Measurements from ENCODE around the gene UBTD1. TPM values are rescaled to one million over a fixed set of nuclear protein-coding genes. Genes with fewer than 3 reads are reported as not detected.

UBTD1 gene
- total RNA-seq, 1 donor from 2014 or later = 37.5 TPM

- no peak for ATAC-seq
- TF ChIP-seq CTCF (IDR thresholded peaks at IDR 0.05) = no peak
- intact Hi-C loops (cut with DNase I) = no loop called here
Observed at GRCh38 chr10:97494863-97495506, 3.7 kb upstream of the UBTD1 start.

GRCh38 chr10:97497572-97498075 lies 1.1 kb upstream of the UBTD1 start:
- ATAC-seq (peak; percentile 35), DNase-seq (peak; percentile 88)
- TF ChIP-seq CTCF (IDR thresholded peaks at IDR 0.05) = no peak
- intact Hi-C loops (cut with DNase I) = no loop called here
- peak overlapping the region; percentile 95 for H3K27ac ChIP-seq
- peaks cover 48% of the 10 kb centered on the region for H3K4me1 ChIP-seq
- H3K36me3 ChIP-seq = peaks cover 7% of the 10 kb centered on the region
- H3K27me3 ChIP-seq = no peaks in the 10 kb centered on the region
- H3K4me3 ChIP-seq = peak overlapping the region; percentile 100
- H3K9me3 ChIP-seq = no peaks in the 10 kb centered on the region

More at GRCh38 chr10:97494863-97495506, 3.7 kb upstream of the UBTD1 start:
- no peak for DNase-seq
- peak overlapping the region; percentile 14 for H3K27ac ChIP-seq
- H3K4me3 ChIP-seq = no peak overlapping the region
- peaks cover 50% of the 10 kb centered on the region for H3K4me1 ChIP-seq
- H3K27me3 ChIP-seq = no peaks in the 10 kb centered on the region
- H3K9me3 ChIP-seq = no peaks in the 10 kb centered on the region
- H3K36me3 ChIP-seq = peaks cover 7% of the 10 kb centered on the region

- H3K27ac ChIP-seq = peak within 1 kb of the TSS; percentile 95
- ATAC-seq (peak; percentile 94), DNase-seq (peak; percentile 100)
- H3K27me3 ChIP-seq = no peaks in the 10 kb centered on the region
- TF ChIP-seq CTCF (IDR thresholded peaks at IDR 0.05) = peak; percentile 22
- H3K4me3 ChIP-seq = peak within 1 kb of the TSS; percentile 100
- peaks cover 48% of the 10 kb centered on the region for H3K4me1 ChIP-seq
- peaks cover 7% of the 10 kb centered on the region for H3K36me3 ChIP-seq
- intact Hi-C loops (cut with DNase I) = no loop called here
- no peaks in the 10 kb centered on the region for H3K9me3 ChIP-seq
Observed at GRCh38 chr10:97498076-97498840, 466 bp upstream of the UBTD1 start, which contains the start of gene MMS19. Gene MMS19 (minus strand): TSS chr10:97498422. CDS start chr10:97498384, 38 bp downstream.

GRCh38 chr10:97499561-97500296 lies 1.0 kb downstream of the UBTD1 start:
- Histone ChIP-seq H3K36me3 (peaks cover 7% of the 10 kb centered on the region), H3K4me3 (peak overlapping the region; percentile 100), H3K9me3 (no peaks in the 10 kb centered on the region), H3K4me1 (peaks cover 39% of the 10 kb centered on the region), H3K27me3 (no peaks in the 10 kb centered on the region), H3K27ac (peak overlapping the region; percentile 95)
- DNase-seq (peak; percentile 84), ATAC-seq (no peak)
- intact Hi-C loops (cut with DNase I) = no loop called here
- TF ChIP-seq CTCF (IDR thresholded peaks at IDR 0.05) = no peak

- intact Hi-C loops (cut with DNase I) = no loop called here
Observed at GRCh38 chr10:97500297-97500575, 1.5 kb downstream of the UBTD1 start.

More at GRCh38 chr10:97500297-97500575, 1.5 kb downstream of the UBTD1 start:
- Histone ChIP-seq H3K4me3 (peak overlapping the region; percentile 100), H3K9me3 (no peaks in the 10 kb centered on the region), H3K4me1 (peaks cover 34% of the 10 kb centered on the region), H3K36me3 (peaks cover 7% of the 10 kb centered on the region), H3K27ac (peak overlapping the region; percentile 95), H3K27me3 (no peaks in the 10 kb centered on the region)
- no peak for DNase-seq
- no peak for ATAC-seq
- TF ChIP-seq CTCF (IDR thresholded peaks at IDR 0.05) = no peak
